Stimulated activated CD4-positive, alpha-beta T cell treated with anti-CD3 and anti-CD28 coated beads, TNF-alpha, amount 100 ng/mL, for 1 hour (primary cell): ENCODE results near the gene POLG2.
"Not testable (repeated sequence)": the region's sequence is repeated elsewhere in the genome, so short reads cannot be mapped to it uniquely, and the experiment has no call there.

ENCODE experiments used
- DNase-seq, 3 donors: peaks; one replicate each; pipeline ENCODE4 v3.0.0-alpha.2; 2020; ENCODE audit warnings: low read depth in 3 of 3, low spot score in 1 of 3

Gene POLG2

DNA sequence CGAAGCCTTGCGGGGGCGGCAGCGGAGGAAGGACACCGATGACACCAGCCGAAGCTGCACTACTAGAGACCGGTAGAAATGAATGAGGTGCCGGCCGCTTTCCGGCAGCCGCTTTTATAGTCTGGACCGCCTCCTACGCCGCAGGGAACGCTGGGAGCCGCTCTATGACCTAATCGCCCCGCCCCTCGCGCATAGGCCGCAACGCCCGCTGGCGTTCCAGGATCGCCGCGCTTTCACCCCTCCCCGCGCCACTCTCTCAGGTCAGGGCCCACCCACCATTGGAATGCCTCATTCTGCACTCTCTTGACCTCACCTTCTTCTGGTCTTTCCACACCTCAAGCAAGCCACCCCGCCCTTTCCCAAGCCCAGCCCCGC, 9.3 kb upstream of the POLG2 start, which contains the start of gene DDX5:
Gene DDX5 (minus strand): TSS at position 89 of the 375 bp plus-strand sequence. CDS start 170 bp downstream, outside the sequence.
- peak; percentile 95 to 98 (median 97) for DNase-seq

DNA sequence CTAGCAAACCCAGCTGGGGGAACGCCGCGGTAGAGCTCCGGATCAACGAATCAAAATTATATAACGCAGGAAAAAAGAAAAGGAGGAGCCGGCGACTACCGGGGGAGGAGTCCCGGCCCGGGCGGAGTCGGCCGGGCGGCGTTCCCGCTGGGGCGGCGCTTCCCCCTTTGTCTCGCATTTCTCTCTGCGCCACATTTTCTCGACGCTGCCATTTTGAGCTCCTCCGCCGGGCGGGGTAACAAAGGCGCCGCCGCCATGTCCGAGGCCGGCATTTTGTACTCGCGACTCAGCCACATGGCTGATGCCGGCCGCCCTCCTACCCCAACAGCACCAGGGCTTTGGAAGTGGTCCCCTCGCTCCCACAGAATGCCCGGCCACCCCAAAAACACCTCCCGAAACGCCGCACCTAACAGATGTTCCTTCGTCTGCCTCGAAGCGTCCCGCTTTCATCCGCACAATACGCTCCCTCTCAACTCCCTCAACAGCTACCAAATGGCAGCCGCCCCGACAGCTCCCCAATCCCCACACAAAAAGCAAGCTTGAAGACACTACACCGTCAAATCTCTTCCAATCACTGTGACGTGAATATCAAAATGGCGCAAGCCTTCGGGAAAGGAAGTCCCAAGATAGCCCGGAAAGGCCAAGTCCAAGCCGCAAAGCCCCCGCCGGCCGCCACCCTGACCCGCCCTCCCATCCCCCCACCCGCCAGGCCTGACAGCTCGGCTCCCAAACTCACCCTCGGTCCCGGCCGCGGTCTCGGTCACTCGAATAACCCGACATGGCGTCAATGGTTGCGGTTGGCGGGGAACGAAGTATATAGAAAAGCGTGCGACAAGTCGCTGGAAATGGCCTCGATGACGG, 8.7 kb upstream of the POLG2 start:
- peak; percentile 69 to 75 (median 70) for DNase-seq

DNA sequence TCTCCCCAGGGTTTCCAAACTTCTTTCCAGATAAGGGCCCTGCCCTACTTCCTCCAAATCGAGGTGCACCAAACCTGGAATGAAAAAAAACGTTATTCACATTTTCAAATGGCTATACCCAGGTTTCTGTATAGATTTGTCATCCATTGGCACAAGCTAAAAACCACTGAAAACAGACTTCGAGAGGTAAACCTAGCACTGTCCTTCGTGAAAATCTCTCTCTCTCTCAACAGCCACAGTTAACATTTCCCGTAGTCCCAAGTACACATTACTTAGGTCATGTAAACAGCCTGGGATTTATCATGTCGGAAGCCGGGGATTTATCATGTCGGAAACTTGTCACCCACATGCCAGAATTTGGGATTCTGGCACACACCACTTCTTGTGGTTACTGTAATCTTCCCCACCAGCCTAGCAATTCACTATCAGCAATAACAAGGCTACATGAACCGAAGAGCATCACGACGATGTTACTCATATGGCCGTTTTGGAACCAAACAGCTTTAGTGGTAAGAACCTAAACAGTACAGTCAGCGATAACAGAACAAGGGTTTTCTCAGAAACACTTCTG, 8.0 kb upstream of the POLG2 start:
- DNase-seq = no peak

DNA sequence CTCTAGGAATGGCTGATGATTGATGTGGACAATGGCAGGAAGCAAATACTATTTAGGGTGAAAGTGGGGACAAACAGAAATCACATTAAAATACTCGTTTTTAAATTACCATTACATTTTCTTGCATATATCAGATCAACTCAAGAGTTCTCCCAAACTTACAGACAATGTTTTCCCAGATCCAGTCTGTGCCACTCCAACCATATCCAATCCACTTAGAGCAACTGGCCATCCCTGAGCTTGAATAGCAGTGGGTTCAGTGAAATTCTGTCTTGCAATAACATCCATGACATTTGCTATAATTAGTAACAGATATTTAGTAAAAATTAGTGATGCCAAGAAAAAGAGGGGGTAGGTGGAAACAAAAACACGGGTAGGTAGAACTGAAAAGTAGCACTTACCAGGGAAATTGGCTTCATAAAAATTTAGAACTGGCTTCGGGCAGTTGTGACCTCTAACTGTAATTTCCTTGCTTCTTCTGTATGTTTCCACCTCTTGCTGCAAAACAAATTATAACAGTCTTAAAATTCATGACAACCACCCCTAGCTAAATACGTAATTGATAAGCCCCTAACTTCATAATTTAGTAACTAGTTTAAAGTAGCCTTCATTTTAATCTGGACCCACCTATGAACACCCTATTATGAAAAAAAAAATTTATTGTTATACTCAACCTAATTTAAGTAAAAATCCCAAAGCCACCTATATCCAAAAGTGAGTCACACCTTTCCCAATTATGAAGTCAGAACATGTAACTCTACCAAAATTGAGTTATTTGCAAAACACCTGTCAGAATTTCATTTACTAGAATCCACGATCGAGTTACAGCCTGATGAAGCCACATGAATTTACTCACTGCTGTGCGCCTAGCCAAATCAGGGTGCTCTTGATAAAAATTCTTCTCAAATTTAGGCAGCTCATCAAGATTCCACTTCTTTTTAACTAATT, 7.2 kb upstream of the POLG2 start:
- DNase-seq = no peak

DNA sequence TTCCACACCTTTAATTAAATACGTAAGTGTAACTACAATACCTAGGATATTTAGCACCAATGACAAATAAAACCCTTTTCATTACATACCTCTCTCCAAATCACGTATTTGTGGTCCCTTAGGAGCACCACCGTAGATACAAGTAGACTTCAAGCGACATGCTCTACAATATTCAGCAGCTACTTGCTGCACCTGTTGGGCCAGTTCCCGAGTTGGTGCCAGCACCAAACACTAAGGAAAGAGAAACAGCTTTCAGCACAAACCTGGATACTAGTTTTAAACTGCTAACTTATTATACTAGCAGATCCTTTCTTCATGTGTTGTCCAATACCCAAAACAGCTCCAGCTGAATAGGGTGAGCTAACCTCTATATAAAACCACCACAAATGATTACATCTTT, 6.5 kb upstream of the POLG2 start:
- DNase-seq = no peak

DNA sequence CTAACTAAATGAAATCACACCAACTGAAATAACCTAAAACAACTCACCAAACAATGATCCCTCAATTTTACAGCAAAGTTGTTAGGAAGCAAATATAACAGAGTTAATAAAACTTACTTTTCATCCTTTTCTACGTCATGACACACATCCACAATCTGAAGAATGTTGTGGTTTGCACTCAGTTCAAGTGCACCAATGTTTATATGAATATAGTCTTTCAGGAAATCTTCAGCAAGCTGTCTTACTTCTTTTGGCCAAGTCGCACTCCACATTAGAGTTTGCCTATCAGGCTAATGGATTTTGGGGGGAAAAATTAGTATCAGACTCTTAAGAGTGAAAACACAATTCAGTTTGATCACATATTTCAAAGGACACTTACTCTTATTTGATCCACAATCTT, 6.0 kb upstream of the POLG2 start:
- no peak for DNase-seq

DNA sequence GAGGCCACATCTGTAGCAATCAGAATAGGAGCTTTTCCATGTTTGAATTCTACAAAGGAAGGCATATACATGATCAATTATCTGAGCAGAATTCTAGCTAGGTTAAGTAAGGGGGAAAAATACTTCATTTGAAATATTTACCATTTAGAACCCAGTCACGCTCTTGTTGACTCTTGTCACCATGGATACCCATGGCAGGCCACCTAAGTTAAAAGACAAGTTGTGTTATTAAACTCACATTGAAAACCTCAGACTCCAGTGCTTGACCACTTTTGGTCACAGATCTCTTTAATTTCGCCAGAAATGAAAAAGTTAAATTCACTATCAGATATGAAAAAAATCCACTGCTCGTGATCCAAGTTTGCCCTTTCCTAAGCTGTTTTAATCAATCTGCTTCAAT, 5.2 kb upstream of the POLG2 start:
- no peak for DNase-seq

DNA sequence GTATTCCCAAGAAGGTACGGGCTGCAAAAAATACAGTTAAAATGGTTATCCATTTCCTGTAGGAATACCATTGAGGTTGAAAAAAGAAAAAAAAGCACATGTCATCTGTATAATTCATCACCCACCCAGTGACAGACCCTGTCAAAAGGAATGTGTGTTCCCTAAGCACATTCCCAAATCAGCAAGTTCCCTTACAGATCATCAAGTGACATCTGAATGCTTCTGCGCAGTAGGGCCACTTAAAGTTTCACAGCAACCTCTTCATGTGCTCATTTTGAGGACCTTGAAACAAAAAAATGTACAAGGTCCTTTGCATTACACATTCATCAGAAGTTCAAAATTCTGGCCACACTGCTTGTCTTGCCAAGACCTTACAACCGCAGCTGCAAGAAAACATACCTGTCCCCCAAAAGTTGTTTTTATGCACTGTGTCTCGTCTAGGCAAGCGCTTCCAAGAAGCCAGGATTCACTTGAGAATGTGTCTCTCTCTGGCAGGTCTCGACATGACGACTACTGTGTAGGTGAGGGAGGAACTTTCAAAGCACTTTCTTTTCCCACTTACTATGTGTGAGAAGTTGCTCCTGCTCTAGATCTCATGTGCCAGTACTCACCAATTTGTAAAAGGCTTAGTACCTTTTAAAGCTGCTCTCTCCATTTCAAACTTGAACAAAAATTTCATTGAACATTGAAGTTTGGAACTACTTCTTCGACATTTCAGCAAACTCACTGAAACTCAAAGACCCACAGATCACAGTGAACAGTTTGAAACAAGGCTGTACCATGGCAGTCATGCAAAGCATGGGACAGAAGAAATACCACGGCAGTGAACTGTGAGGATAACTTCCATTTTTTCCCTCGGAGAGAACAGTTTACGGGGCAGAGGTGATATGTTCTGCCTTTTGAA, 4.3 kb upstream of the POLG2 start:
- no peak for DNase-seq

DNA sequence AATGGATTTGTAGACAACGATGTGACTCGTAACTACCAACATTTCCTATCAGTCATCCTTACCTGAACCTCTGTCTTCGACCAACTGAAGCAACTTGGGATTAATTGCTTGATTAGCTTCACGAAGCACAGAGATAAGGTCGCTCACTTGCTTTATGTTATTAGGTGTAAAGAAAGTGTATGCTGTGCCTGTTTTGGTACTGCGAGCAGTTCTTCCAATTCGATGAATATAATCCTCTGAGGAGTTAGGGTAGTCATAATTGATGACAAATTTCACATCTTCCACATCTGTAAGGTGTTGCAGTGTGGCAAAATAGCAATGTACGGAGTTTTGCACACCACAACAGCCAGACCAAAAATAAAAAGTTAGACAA, 3.6 kb upstream of the POLG2 start:
- no peak for DNase-seq

DNA sequence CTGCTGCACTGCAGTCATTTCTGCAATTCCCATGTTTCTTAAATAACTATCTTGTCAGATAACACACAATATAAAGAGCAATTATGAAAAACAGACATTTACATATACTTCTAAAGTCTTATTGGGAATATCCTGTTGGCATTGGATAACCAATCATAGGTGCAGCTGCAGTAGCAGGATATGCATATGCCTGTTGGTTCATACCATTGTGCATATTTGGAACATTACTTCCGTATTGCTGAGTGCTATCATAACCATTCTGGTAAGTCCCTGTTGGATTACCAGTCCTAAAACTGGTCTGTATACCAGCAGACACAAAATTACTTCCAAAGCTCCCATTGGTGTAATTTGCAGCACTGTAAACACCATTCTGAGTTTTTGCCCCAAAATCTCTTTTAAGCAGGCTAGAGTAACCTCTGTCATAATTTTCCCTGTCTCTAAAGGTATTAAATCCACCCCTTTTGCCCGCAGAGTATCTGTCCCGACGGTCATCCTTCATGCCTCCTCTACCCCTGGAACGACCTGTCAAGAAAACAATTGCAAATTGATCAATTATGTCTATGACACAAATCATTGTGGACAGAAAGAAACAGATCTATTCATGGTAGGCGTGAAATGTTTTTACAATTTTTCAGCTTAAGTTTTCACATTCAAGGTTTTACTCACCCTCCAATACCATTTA, 3.1 kb upstream of the POLG2 start:
- no peak for DNase-seq

DNA sequence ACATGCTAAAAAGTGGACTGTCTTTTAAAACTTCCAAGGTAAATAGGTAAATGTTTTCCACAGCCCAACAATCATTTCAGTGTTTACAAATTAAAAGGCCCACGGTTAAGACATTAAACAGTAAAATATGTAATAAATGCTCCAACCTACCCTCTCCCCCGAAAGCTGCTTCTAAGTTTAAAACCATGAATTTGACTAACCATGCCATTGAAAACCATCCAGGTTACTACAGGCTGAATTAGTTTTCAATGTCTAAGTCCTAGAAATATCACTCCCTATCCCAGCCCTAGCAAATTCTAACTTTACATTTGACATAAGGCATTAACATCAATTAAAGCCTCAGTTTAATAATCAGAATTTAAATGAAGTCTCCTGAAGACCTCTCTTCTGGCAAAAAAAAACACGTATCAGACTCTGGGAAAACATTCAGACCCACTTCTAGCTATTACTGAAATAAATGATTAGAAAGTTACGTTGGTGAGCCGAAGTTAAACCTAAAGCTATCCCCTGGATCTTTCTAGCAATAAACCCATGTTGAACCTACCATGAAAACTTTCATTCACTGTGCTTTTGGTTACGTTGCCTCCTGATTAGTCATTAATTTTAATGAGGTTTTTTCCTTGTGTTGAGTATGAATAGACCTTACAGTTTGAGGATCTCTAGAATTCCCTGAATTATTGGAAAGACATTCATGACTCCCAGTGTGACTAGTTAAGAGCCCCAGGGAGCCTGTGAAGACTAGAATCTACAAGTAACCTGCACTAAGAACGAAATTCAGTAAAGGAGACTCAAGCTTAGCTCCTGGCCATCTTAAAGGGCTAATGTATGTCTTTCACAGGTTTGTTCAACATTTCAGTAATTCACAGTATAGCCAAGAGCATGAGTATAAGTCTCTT, 1.7 kb upstream of the POLG2 start:
- no peak for DNase-seq

DNA sequence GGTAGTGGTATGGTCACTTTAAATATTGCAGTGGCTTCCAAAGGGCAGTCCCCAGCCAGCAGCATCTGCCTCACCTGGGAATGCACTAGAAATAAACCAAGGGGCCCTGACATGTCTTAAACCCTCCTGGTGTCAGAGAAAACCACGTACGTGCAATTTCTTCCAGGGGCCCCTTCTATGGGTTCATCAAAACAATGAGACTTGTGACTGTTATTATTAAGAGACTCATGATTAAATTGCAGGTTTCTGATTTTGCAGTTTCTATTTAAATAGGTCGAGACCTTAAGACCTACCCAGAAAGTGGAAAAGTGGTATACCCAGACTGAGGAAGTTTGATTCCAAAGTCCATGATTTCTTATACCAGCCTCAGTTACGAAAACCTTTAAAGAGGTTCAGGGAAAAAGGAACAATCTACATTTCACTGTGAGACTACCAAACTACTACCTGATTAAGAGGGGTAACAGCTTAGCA, 746 bp upstream of the POLG2 start:
- DNase-seq = no peak

DNA sequence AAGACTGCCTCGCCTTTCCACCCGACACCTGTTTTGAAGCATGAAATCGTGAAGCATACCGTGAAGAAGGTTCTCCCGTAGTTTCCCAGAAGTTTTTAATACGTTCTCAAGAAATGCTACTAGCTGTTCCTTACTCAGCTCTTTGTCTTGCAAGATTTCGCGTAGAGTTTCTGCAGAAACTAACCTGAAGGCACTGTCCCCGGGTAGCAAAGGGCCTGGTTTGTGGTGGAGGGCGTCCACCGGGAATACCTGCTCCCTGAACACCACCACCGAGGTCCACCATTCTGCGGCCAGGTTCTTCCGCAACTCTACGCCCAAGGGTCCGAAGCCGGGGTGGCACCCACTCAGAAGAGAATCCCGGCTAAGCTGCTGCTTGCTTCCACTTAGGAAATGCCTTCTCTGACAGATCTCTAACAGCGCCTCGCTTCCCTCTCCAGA, 487 bp downstream of the POLG2 start:
- no peak for DNase-seq

DNA sequence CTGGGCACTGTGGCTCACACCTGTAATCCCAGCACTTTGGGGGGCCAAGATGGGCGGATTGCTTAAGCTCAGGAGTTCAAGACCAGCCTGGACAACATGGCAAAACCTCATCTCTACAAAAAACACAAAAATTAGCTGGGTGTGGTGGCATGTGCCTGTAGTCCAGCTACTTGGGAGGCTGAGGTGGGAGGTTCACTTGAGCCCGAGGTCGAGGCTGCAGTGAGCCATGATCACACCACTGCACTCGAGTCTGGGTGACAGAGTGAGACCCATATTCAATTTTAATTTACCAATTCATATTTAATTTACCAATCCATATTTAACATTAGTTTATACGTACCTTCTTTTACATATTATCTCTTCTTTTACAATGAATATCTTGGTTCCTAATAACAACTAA, 1.6 kb downstream of the POLG2 start:
- DNase-seq = not testable (repeated sequence)

DNA sequence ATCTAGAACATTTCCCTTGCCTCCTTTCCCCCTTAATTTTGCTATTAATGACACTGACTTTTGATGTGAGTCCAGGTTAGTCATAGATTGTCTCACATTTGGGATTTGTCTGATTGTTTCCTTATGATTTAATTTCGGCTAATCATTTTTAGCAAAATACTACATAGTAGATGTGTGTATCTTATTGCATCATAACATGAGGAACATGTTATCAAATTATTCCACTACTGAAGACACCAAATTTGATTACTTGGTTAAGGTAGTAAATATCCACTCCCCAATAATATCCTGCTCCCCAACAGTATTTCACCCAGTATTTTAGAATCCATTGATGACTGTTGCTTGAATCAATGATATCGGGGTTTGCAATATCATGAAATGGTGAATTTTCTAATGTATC, 2.7 kb downstream of the POLG2 start:
- DNase-seq = no peak

DNA sequence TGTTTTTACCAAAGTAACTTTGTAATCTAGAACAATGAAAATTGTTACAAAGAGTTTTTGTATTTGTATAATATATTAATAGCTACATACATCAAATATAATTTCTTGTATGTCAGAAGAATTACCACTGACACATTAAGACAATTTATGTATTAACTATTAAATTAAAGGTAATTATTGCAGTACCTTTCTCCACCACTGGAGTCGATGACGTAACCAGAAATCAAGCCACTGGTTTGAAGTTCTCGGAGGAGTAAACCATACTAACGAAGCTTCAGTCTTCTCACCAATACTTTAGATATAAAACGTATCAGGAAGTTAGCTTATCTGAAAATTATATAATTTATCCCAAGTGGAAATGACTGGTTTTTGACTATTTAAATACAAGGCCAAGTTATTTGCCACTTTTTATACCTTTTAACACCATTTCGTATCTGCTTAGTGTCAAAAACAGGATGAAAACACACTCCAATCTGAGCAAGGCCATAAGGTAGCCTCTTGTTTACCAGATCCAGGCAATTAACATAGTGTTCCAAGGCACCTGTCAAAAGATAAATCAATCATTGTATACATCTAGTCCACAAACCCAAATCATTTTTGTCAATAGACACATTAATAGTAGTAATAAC, 4.3 kb downstream of the POLG2 start:
- DNase-seq = no peak

DNA sequence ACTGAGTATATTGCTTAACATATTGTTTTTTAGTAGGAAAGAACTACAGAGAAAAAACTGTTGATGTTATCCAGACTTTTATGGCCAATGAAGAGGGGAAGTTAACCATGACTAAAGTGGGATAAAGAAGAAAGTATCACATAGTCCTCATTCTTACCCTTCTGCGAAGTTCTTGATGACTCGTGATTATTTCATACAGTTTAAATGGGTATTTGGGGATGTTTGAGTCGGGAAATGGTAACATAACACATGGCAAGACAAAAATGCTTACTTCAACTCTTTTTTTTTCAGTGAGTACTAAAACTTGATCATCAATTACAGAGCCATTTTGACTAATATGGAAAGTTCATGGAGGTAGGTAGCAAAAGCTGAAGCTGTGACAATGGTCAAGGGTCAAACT, 4.9 kb downstream of the POLG2 start:
- no peak for DNase-seq

DNA sequence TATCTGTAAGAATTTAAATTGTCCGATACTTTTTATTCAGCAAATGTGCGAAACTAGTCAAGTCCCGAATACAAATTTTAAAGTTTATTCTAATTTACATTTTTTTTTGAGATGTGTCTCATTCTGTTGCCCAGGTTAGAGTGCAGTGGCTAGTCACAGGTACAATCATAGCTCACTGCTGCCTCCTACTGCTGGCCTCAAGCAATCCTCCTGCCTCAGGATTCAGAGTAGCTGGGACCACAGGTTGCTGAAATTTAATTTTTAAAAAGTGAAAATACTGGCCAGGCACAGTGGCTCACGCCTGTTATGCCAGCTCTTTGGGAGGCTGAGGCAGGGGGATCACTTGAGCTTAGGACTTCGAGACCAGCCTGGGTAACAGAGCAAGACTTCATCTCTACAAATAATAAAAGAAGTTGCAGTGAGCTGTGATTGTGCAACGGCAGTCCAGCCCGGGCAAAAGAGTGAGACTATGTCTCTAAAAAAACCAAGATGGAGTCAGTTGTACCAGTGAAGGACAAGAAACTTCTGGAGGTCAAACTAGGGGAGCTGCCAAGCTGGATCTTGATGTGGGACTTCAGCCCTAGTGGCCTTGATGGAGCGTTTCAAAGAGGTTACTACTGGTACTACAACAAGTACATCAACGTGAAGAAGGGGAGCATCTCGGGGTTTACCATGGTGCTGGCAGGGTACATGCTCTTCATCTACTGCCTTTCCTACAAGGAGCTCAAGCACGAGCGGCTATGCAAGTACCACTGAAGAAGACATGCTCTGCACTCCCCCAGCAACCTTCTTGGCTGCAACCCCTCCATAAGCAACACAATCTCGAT, 5.6 kb downstream of the POLG2 start:
- DNase-seq = peak in 1 of 3 donors; percentile 16
